ENCODE results near the gene ARL5A.

Gene ARL5A

DNA sequence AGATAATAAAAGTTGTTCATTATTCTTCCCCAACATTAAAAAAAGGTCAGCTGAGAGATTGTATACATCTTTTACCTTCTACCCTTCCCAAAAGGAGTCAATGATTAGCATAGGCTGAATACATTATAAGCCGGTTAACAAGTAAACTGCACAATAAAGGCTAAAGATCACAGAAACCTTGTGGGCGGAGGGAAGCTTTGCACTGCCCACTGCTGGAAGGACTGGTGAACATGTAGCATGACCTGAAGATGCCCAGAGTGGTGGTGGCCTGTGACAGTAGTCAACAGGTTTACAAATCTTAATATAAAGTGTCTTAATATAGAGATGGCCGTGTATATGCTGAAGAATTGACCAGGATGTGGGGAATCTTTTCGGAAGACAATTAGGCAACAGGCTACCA, 35.6 kb downstream of the ARL5A start:
- Histone ChIP-seq H3K27ac (replicated peaks) (no peak overlapping the region), H3K4me3 (replicated peaks; ENCODE audit: insufficient read depth, low read length) (no peak overlapping the region), H3K27me3 (ENCODE audit: insufficient read depth, poor library complexity, severe bottlenecking) (no peaks in the 10 kb centered on the region)
- no peak for TF ChIP-seq GABPA (IDR thresholded peaks at IDR 0.05; ENCODE audit: low read depth)
- no peak for TF ChIP-seq REST (IDR thresholded peaks at IDR 0.05; ENCODE audit: insufficient replicate concordance, low read depth)
- no peak for DNase-seq (ENCODE audit: low read depth in 1 of 2, low spot score in 1 of 2)

DNA sequence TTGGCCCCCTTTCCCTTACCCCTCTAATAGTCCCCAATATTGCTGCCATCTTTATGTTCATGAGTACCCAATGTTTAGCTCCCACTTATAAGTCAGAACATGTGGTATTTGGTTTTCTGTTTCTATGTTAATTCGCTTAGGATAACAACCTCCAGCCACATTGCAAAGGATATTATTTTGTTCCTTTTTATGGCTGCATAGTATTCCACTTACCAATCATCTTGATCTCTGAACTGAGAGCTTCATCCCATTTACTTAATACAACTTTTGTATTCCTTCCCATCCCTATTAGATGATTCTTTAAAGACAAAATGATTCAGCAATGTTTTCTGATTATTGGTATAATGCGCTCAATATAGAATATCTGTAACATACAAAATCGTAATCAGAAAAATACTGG, 36.7 kb downstream of the ARL5A start:
- Histone ChIP-seq H3K27me3 (ENCODE audit: insufficient read depth, poor library complexity, severe bottlenecking) (no peaks in the 10 kb centered on the region), H3K4me3 (replicated peaks; ENCODE audit: insufficient read depth, low read length) (no peak overlapping the region), H3K27ac (replicated peaks) (no peak overlapping the region)
- TF ChIP-seq CTCF (IDR thresholded peaks at IDR 0.05; ENCODE audit: insufficient read depth, low read length) (no peak), POLR2AphosphoS5 (IDR thresholded peaks at IDR 0.05; ENCODE audit: low read depth) (no peak), SPI1 (IDR thresholded peaks at IDR 0.05; ENCODE audit: borderline replicate concordance, low read depth) (no peak), REST (IDR thresholded peaks at IDR 0.05; ENCODE audit: insufficient replicate concordance, low read depth) (no peak), GABPA (IDR thresholded peaks at IDR 0.05; ENCODE audit: low read depth) (no peak)
- no peak for DNase-seq (ENCODE audit: low read depth in 1 of 2, low spot score in 1 of 2)

- H3K27me3 ChIP-seq (ENCODE audit: insufficient read depth, poor library complexity, severe bottlenecking) = no peaks in the 10 kb centered on the region
- H3K4me3 ChIP-seq (replicated peaks; ENCODE audit: insufficient read depth, low read length) = no peak overlapping the region
- no peak overlapping the region for H3K27ac ChIP-seq (replicated peaks)
- TF ChIP-seq SPI1 (IDR thresholded peaks at IDR 0.05; ENCODE audit: borderline replicate concordance, low read depth) (no peak), POLR2AphosphoS5 (IDR thresholded peaks at IDR 0.05; ENCODE audit: low read depth) (no peak), GABPA (IDR thresholded peaks at IDR 0.05; ENCODE audit: low read depth) (no peak), REST (IDR thresholded peaks at IDR 0.05; ENCODE audit: insufficient replicate concordance, low read depth) (no peak), CTCF (IDR thresholded peaks at IDR 0.05; ENCODE audit: insufficient read depth, low read length) (no peak)
- DNase-seq (ENCODE audit: low read depth in 1 of 2, low spot score in 1 of 2) = no peak
These were observed 37.5 kb downstream of the ARL5A start for GRCh38 chr2:151790689-151791088.

All from HL-60 (cell line).